Karpas-422 (cell line): ENCODE results near the gene NHS. TPM values are rescaled to one million over a fixed set of nuclear protein-coding genes. Genes with fewer than 3 reads are reported as not detected.
"Not testable (repeated sequence)": the region's sequence is repeated elsewhere in the genome, so short reads cannot be mapped to it uniquely, and the experiment has no call there.

Experiments
- DNase-seq: peaks from one replicate; pipeline ENCODE4 v3.0.0-alpha.2; 2015
- H2AFZ ChIP-seq: fragments of 200-600 bp; sonication (generic); 2 replicates; pipeline ENCODE4 v1.6.1; 2014; ENCODE audit warnings: antibody characterized with exemption, low read length, mixed read lengths
- H3K27ac ChIP-seq: fragments of 200-600 bp; sonication (generic); 2 replicates; pipeline ENCODE4 v1.5.1; 2014; ENCODE audit warnings: mild to moderate bottlenecking, low read length, moderate library complexity
- H3K27me3 ChIP-seq: fragments of 200-600 bp; sonication (generic); 2 replicates; pipeline ENCODE4 v1.6.1; 2014; ENCODE audit warnings: low read length, mixed read lengths
- H3K36me3 ChIP-seq: fragments of 200-600 bp; sonication (generic); 2 replicates; pipeline ENCODE4 v1.6.1; 2014; ENCODE audit warnings: low read length, mixed read lengths; ENCODE audit not compliant: insufficient read depth
- H3K4me1 ChIP-seq: fragments of 200-600 bp; sonication (generic); 2 replicates; pipeline ENCODE4 v1.6.1; 2014; ENCODE audit warnings: mild to moderate bottlenecking, low read length, mixed read lengths
- H3K4me2 ChIP-seq: fragments of 200-600 bp; sonication (generic); 2 replicates; pipeline ENCODE4 v1.6.1; 2014; ENCODE audit warnings: low read length, low read depth, mild to moderate bottlenecking; ENCODE audit not compliant: poor library complexity, severe bottlenecking
- H3K4me3 ChIP-seq: fragments of 200-600 bp; sonication (generic); 2 replicates; pipeline ENCODE4 v1.5.1; 2014; ENCODE audit warnings: mild to moderate bottlenecking, antibody characterized with exemption, low read length, mixed read lengths
- H3K79me2 ChIP-seq: fragments of 200-600 bp; sonication (generic); 2 replicates; pipeline ENCODE4 v1.6.1; 2014; ENCODE audit warnings: mild to moderate bottlenecking, low read length, mixed read lengths
- H3K9ac ChIP-seq: fragments of 200-600 bp; sonication (generic); 2 replicates; pipeline ENCODE4 v1.6.0; 2014; ENCODE audit warnings: low read length
- H3K9me2 ChIP-seq: fragments of 200-600 bp; sonication (generic), shearing (Covaris generic); replicated peaks from 2 replicates; pipeline ENCODE4 v1.6.0; 2014; ENCODE audit warnings: mild to moderate bottlenecking, low read length, moderate library complexity; ENCODE audit not compliant: insufficient read depth
- H3K9me3 ChIP-seq: fragments of 300-700, 200-600 bp; sonication (generic); 2 replicates; pipeline ENCODE4 v1.6.1; 2014; ENCODE audit warnings: low read length, mixed read lengths
- H4K20me1 ChIP-seq: fragments of 200-600 bp; sonication (generic); 2 replicates; pipeline ENCODE4 v1.6.1; 2014; ENCODE audit warnings: mild to moderate bottlenecking, antibody characterized with exemption, low read length, low read depth; ENCODE audit not compliant: insufficient read depth
- total RNA-seq: library from RNA; depleted of rRNA; stranded (reverse); fragments of >200 nt; shearing (Covaris generic); gene quantifications from 2 replicates; pipeline ENCODE4 v1.2.3, GENCODE V29; 2014; ENCODE audit warnings: low replicate concordance

Gene NHS
- total RNA-seq, 1 experiment from 2014 or later, result 0.15 TPM

DNA sequence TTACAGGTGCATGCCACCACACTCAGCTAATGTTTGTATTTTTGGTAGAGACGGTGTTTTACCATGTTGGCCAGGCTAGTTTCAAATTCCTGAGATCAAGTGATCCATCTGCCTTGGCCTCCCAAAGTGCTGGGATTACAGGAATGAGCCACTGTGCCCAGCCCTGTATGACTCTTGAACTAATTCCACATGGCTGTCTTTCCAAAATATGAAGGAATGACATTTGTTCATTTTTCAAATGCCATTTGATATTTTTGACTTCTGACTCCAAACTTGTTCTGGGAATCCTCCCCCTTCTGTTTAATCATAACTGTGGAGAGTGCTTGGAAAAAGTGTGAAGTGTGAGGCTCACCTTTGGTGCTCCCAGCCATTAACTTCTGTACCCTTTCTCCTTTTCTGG is 119.2 kb downstream of the NHS start:
- Histone ChIP-seq H3K79me2 (no peaks in the 10 kb centered on the region), H4K20me1 (no peaks in the 10 kb centered on the region), H3K9me3 (no peaks in the 10 kb centered on the region), H3K9ac (no peak overlapping the region), H3K36me3 (no peaks in the 10 kb centered on the region), H3K4me3 (no peak overlapping the region), H3K27ac (no peak overlapping the region), H3K4me2 (no peak overlapping the region), H3K4me1 (peaks cover 2% of the 10 kb centered on the region; the same call in 1 of the 2 replicates), H2AFZ (no peak overlapping the region), H3K27me3 (0 out of 2 replicates have a peak, but pooled peaks cover 4% of the 10 kb centered on the region), H3K9me2 (no peaks in the 10 kb centered on the region)
- DNase-seq, result no peak

DNA sequence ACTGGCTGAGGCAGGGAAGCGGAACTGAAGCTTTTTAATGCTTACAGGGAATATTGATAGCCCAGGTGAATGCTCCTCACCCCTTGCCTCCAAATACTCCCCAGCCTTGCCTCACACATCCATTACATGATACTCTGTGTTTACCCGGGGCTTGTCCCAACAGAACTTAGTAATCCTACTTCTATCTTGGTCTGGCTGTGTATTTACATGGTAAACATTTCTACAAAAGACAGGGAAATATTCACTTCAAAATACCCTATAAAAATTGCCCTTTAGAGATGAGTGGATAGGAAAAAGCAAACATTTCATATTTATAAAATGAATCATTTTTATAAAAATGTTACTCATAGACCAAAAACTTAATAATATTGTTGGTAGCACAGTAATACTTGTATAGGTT is 120.1 kb downstream of the NHS start:
- Histone ChIP-seq H3K9ac (no peak overlapping the region), H4K20me1 (no peaks in the 10 kb centered on the region), H3K27ac (no peak overlapping the region), H3K79me2 (no peaks in the 10 kb centered on the region), H3K4me2 (no peak overlapping the region), H2AFZ (no peak overlapping the region), H3K9me3 (no peaks in the 10 kb centered on the region), H3K27me3 (0 out of 2 replicates have a peak, but pooled peaks cover 4% of the 10 kb centered on the region), H3K4me1 (peaks cover 2% of the 10 kb centered on the region; the same call in 1 of the 2 replicates), H3K4me3 (no peak overlapping the region), H3K9me2 (no peaks in the 10 kb centered on the region), H3K36me3 (no peaks in the 10 kb centered on the region)
- no peak for DNase-seq

DNA sequence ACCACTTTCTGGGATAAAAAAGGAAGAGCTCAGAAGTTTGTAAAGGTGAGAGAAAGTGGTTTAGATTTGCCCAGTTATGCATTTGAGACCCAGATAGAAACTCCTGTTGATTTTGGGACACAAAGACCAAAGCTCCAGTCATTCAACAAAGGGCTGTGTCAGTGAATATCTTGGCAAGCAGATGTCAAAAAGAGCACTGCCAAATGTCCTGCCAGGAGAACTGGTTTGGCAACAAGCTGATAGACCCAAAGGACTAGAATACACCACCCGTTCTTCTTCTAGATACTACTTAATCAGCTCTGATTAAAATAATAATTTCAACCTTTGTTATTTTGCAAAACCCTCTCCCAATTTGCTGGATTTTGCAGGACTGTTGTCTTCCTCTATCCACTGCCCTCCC is 121.4 kb downstream of the NHS start:
- Histone ChIP-seq H4K20me1 (no peaks in the 10 kb centered on the region), H3K4me2 (no peak overlapping the region)
- DNase-seq, result no peak

DNA sequence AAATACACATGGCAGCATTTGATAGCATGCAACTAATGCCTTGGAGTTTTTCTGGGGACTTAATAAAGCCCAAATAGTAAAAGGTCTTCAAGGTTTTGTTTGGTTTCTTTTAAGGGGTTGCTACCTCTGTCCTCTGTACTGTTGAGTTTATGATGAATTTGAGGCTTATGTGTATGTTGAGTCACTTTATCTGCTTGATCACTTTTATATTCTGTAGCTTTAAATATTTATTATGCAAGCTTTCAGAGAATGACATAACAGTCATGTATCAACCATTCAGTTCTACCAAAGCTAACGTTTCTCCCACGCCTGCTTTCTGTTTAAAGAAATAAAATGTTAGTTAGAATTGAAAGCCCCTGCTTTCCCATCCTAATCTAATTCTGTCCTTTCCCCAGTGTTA is 122.2 kb downstream of the NHS start:
- Histone ChIP-seq H4K20me1 (no peaks in the 10 kb centered on the region), H3K79me2 (no peaks in the 10 kb centered on the region), H3K4me2 (no peak overlapping the region), H3K9me3 (no peaks in the 10 kb centered on the region), H3K36me3 (no peaks in the 10 kb centered on the region), H3K9me2 (no peaks in the 10 kb centered on the region), H3K27me3 (0 out of 2 replicates have a peak, but pooled peaks cover 4% of the 10 kb centered on the region), H2AFZ (no peak overlapping the region), H3K4me1 (peaks cover 2% of the 10 kb centered on the region; the same call in 1 of the 2 replicates), H3K27ac (no peak overlapping the region), H3K4me3 (no peak overlapping the region), H3K9ac (no peak overlapping the region)
- no peak for DNase-seq

More for the DNA sequence above, 121.4 kb downstream of the NHS start:
- Histone ChIP-seq H3K4me1 (peaks cover 2% of the 10 kb centered on the region; the same call in 1 of the 2 replicates), H2AFZ (no peak overlapping the region), H3K4me3 (no peak overlapping the region), H3K9me2 (no peaks in the 10 kb centered on the region), H3K9ac (no peak overlapping the region), H3K27ac (no peak overlapping the region), H3K9me3 (no peaks in the 10 kb centered on the region), H3K27me3 (0 out of 2 replicates have a peak, but pooled peaks cover 4% of the 10 kb centered on the region), H3K79me2 (no peaks in the 10 kb centered on the region), H3K36me3 (no peaks in the 10 kb centered on the region)

DNA sequence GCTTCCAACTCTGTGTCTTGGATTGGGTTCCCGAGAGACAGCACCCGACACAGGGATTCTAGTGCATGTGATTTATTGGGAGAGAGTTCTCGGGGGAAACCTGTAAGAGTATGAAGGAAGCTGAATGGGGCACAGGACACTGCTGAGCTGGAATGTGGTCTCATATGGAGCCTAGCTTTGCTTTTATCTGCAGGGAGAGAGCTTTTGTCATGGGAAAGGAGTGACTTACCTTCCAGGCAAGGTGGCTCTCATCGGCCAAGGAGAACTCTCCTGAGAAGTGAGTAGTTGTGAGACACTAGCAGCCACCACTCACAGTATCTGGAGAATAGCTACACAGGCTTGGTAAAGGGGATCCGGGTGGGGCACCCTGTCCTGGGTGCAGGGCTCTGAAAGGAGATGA is 124.5 kb downstream of the NHS start:
- Histone ChIP-seq H3K4me2 (no peak overlapping the region), H3K27ac (no peak overlapping the region), H3K9me2 (no peaks in the 10 kb centered on the region), H3K9me3 (no peaks in the 10 kb centered on the region), H3K79me2 (no peaks in the 10 kb centered on the region), H3K4me1 (peaks cover 2% of the 10 kb centered on the region; the same call in 1 of the 2 replicates), H3K27me3 (0 out of 2 replicates have a peak, but pooled peaks cover 4% of the 10 kb centered on the region), H3K36me3 (no peaks in the 10 kb centered on the region), H4K20me1 (no peaks in the 10 kb centered on the region), H3K4me3 (no peak overlapping the region), H3K9ac (no peak overlapping the region), H2AFZ (no peak overlapping the region)
- DNase-seq, result no peak

DNA sequence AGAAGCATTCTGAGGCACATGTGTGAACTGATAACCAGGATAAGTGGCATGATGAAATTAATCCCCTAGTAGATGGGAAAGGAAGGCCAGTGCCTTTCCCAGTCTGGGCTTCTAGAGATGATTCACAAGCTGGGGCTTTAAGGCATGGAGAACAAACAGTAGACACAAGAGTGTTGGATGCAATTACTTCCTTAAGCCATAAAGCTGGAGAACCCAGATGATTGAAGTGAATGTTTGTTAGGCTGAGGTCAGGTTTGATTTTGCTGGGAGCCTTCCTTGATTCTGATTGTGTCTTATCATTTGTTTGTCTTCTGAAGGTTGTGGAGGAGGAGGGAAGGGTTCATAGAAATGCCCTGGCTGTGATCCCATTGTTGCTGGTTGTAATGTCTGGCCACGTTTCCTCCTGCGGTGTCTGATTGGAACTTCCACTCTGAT is 125.2 kb downstream of the NHS start:
- H3K27me3 ChIP-seq, result 0 out of 2 replicates have a peak, but pooled peaks cover 4% of the 10 kb centered on the region
- no peaks in the 10 kb centered on the region for H4K20me1 ChIP-seq
- no peak for DNase-seq
- H3K4me1 ChIP-seq, result 0 out of 2 replicates have a peak, but pooled peaks cover 2% of the 10 kb centered on the region
- no peak overlapping the region for H3K4me2 ChIP-seq
- H3K79me2 ChIP-seq, result no peaks in the 10 kb centered on the region
- no peaks in the 10 kb centered on the region for H3K36me3 ChIP-seq
- H2AFZ ChIP-seq, result no peak overlapping the region
- H3K4me3 ChIP-seq, result no peak overlapping the region
- H3K9ac ChIP-seq, result no peak overlapping the region
- H3K9me2 ChIP-seq, result no peaks in the 10 kb centered on the region
- no peak overlapping the region for H3K27ac ChIP-seq
- no peaks in the 10 kb centered on the region for H3K9me3 ChIP-seq

DNA sequence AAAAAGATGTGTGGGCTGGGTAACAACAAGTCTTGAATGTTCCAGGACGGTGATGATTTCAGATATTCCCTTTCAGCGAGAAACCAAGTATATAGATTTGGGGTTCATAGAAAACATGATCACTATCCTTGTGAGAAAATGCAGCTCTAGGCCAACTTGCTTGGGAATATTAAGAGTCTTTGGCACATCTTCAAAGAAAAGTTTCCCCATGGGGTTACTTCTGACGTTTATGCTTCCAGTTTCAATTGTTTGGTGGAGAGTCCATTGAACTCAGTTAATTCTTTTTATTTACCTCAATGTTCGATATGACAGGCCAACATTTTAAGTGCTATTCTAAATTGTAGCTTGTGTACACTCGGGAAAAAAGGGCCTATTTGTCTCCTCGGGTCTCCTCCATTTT is 126.7 kb downstream of the NHS start:
- Histone ChIP-seq H3K4me3 (no peak overlapping the region), H3K79me2 (no peaks in the 10 kb centered on the region), H3K4me1 (0 out of 2 replicates have a peak, but pooled peaks cover 2% of the 10 kb centered on the region), H4K20me1 (no peaks in the 10 kb centered on the region), H3K9ac (no peak overlapping the region), H2AFZ (no peak overlapping the region), H3K27me3 (0 out of 2 replicates have a peak, but pooled peaks cover 4% of the 10 kb centered on the region), H3K36me3 (no peaks in the 10 kb centered on the region), H3K9me2 (no peaks in the 10 kb centered on the region), H3K4me2 (no peak overlapping the region), H3K27ac (no peak overlapping the region), H3K9me3 (peaks cover 2% of the 10 kb centered on the region)
- DNase-seq, result no peak

DNA sequence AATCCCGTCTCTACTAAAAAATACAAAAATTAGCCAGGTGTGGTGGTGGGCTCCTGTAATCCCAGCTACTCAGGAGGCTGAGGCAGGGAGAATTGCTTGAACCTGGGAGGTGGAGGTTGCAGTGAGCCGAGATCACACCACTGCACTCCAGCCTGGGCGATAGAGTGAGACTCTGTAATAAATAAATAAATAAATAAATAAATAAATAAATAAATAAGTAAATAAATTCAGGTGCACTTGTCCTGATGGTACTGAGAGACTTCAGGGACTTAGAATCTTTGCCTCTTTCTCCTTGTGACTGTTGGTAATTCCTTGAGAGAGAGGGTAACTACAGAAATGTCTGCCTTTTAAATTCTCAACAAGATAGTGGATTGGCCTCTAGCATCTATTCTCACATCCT is 131.4 kb downstream of the NHS start:
- not testable (repeated sequence) for H3K79me2 ChIP-seq, H3K9ac ChIP-seq, H2AFZ ChIP-seq, H3K27me3 ChIP-seq, H3K4me3 ChIP-seq, H3K9me2 ChIP-seq, H4K20me1 ChIP-seq, H3K4me2 ChIP-seq, DNase-seq, H3K4me1 ChIP-seq, H3K27ac ChIP-seq, H3K36me3 ChIP-seq
- H3K9me3 ChIP-seq, result peaks cover 12% of the 10 kb centered on the region
